HepG2 (cell line): Measurements from ENCODE around the gene EYA2. TPM values are rescaled to one million over a fixed set of nuclear protein-coding genes. Genes with fewer than 3 reads are reported as not detected.

Experiments used
- FOXK1 ChIP-seq: sonication (generic); formaldehyde crosslinking; IDR thresholded peaks from 2 replicates; pipeline ENCODE4 v1.4.0; 2020; ENCODE audit warnings: low read depth, missing genetic modification reagents, borderline replicate concordance
- KMT2B ChIP-seq: IDR thresholded peaks from 2 replicates; pipeline ENCODE4 v1.6.1; 2016; ENCODE audit warnings: missing genetic modification reagents, missing compliant biosample characterization
- POGK ChIP-seq: sonication (generic); formaldehyde crosslinking; conservative IDR thresholded peaks from 2 replicates; pipeline ENCODE4 v1.8.0; 2022; ENCODE audit warnings: mild to moderate bottlenecking, moderate library complexity, missing genetic modification reagents
- PTBP1 ChIP-seq: fragments of 200-400 bp; formaldehyde crosslinking; IDR thresholded peaks from 2 replicates; pipeline ENCODE4 v1.6.1; 2018; ENCODE audit warnings: low read length, low read depth; ENCODE audit not compliant: poor library complexity, severe bottlenecking
- SMYD3 ChIP-seq: sonication (generic); formaldehyde crosslinking; IDR thresholded peaks from 2 replicates; pipeline ENCODE4 v1.8.1; 2023; ENCODE audit warnings: mild to moderate bottlenecking, missing genetic modification reagents
- SOX5 ChIP-seq: IDR thresholded peaks from 2 replicates; pipeline ENCODE4 v1.6.1; 2016; ENCODE audit warnings: borderline replicate concordance
- SSRP1 ChIP-seq: IDR thresholded peaks from 2 replicates; pipeline ENCODE4 v1.6.1; 2016; ENCODE audit warnings: control low read depth
- TFAP4 ChIP-seq: sonication (generic); IDR thresholded peaks from 2 replicates; pipeline ENCODE4 v1.6.1; 2016; ENCODE audit warnings: low read depth, borderline replicate concordance
- ZBTB21 ChIP-seq: sonication (generic); formaldehyde crosslinking; IDR thresholded peaks from 2 replicates; pipeline ENCODE4 v1.4.0; 2020; ENCODE audit warnings: missing genetic modification reagents
- ZFAT ChIP-seq: sonication (generic); formaldehyde crosslinking; conservative IDR thresholded peaks from 2 replicates; pipeline ENCODE4 v1.8.1; 2023; ENCODE audit warnings: missing genetic modification reagents, inconsistent platforms
- ZFP91 ChIP-seq: sonication (generic); formaldehyde crosslinking; IDR thresholded peaks from 2 replicates; pipeline ENCODE4 v1.9.0; 2022; ENCODE audit warnings: missing genetic modification reagents, mild to moderate bottlenecking, borderline replicate concordance
- ZKSCAN5 ChIP-seq: sonication (generic); formaldehyde crosslinking; IDR thresholded peaks from 2 replicates; pipeline ENCODE4 v1.5.1; 2020; ENCODE audit warnings: mild to moderate bottlenecking, missing genetic modification reagents
- ZNF282 ChIP-seq: fragments of 450-650 bp; IDR thresholded peaks from 2 replicates; pipeline ENCODE4 v1.6.1; 2018; ENCODE audit not compliant: partially characterized antibody
- ZNF318 ChIP-seq: sonication (generic); formaldehyde crosslinking; IDR thresholded peaks from 2 replicates; pipeline ENCODE4 v1.4.0; 2020; ENCODE audit warnings: mild to moderate bottlenecking, missing genetic modification reagents
- ZNF510 ChIP-seq: sonication (generic); formaldehyde crosslinking; IDR thresholded peaks from 2 replicates; pipeline ENCODE4 v1.4.0; 2020; ENCODE audit warnings: low read depth, mild to moderate bottlenecking, missing genetic modification reagents
- polyA plus RNA-seq, 8 experiments: library from polyadenylated mRNA; depleted of rRNA in 3 of 8; stranded (reverse) in 7 of 8; unstranded in 1 of 8; fragments of >200 nt; fragmentation: Illumina TruSeq in 4 of 8; extraction: Trizol in 4 of 8; gene quantifications; 2 replicates each; pipeline versions ENCODE4 v1.2.1 to v1.2.3, GENCODE V29; 2011 to 2016; ENCODE audit warnings: low read depth in 4 of 8, missing spikeins in 1 of 8, mixed read lengths in 1 of 8; ENCODE audit not compliant: insufficient read depth in 1 of 8
- total RNA-seq, 5 experiments: library from RNA; depleted of rRNA; stranded (reverse); fragments of >200 nt; fragmentation: Illumina TruSeq; extraction: Trizol; gene quantifications; 2 replicates each; pipeline ENCODE4 v1.2.3, GENCODE V29; 2016; ENCODE audit warnings: low read depth in 1 of 5

Gene EYA2
- total and polyA plus RNA-seq, 2 of the 13 experiments (the other 11 are each of a cell fraction or from before 2014, with no cell fraction given), result not detected

GRCh38 chr20:47032933-47033578 lies 138.4 kb downstream of the EYA2 start (continued):
- TF ChIP-seq TFAP4 (peak; percentile 67; the same call in 1 of the 2 replicates), SSRP1 (CRISPR knock-in tag) (no peak), FOXK1 (CRISPR knock-in tag) (no peak), KMT2B (CRISPR knock-in tag) (no peak), ZNF282 (no peak), SOX5 (peak; percentile 53; the same call in 1 of the 2 replicates), ZKSCAN5 (CRISPR knock-in tag) (no peak), ZNF510 (CRISPR knock-in tag) (no peak), ZFAT (CRISPR knock-in tag) (no peak), POGK (CRISPR knock-in tag) (0 out of 2 replicates have a peak, but pooled peaks have one; percentile 37), SMYD3 (CRISPR knock-in tag) (no peak), PTBP1 (no peak), ZNF318 (CRISPR knock-in tag) (no peak), ZBTB21 (no peak), ZFP91 (CRISPR knock-in tag) (peak; percentile 50; the same call in 1 of the 2 replicates)
